Esophagus muscularis mucosa (tissue), 3 donors: ENCODE data around the gene DNM3.

Experiments
- CTCF ChIP-seq, 3 experiments: fragments of 200-600 bp in 2 of 3; fragments of 450-650 bp in 1 of 3; sonication (generic) in 2 of 3; IDR thresholded peaks; one replicate each; pipeline ENCODE4 v1.5.1; 2017 to 2019; ENCODE audit warnings: antibody characterized with exemption in 3 of 3, mild to moderate bottlenecking in 2 of 3, moderate library complexity in 1 of 3
- POLR2A ChIP-seq: fragments of 450-650 bp; IDR thresholded peaks from one replicate; pipeline ENCODE4 v1.6.1; 2017; ENCODE audit warnings: antibody characterized with exemption, moderate library complexity, mild to moderate bottlenecking, low read depth
- POLR2AphosphoS5 ChIP-seq, 2 donors: sonication (generic); formaldehyde crosslinking; IDR thresholded peaks; one replicate each; pipeline ENCODE4 v1.6.1; 2017; ENCODE audit warnings: antibody characterized with exemption in 2 of 2

GRCh38 chr1:172215006-172215405, 373.7 kb downstream of the DNM3 start:
- TF ChIP-seq POLR2A (no peak), CTCF (IDR thresholded peaks at IDR 0.05) (no peak), POLR2AphosphoS5 (IDR thresholded peaks at IDR 0.05) (no peak)
